Stimulated activated CD4-positive, alpha-beta T cell treated with anti-CD3 and anti-CD28 coated beads, Interleukin-1b, Interleukin-23, amount 100 ng/mL, for 24 hours (primary cell): Measurements from ENCODE around the gene DOK3.
"Not testable (repeated sequence)": the region's sequence is repeated elsewhere in the genome, so short reads cannot be mapped to it uniquely, and the experiment has no call there.

Experiments
- DNase-seq, 4 experiments: peaks; one replicate each; pipeline ENCODE4 v3.0.0-alpha.2; 2020; ENCODE audit warnings: low read depth in 4 of 4, low spot score in 1 of 4

DOK3 gene

DNA sequence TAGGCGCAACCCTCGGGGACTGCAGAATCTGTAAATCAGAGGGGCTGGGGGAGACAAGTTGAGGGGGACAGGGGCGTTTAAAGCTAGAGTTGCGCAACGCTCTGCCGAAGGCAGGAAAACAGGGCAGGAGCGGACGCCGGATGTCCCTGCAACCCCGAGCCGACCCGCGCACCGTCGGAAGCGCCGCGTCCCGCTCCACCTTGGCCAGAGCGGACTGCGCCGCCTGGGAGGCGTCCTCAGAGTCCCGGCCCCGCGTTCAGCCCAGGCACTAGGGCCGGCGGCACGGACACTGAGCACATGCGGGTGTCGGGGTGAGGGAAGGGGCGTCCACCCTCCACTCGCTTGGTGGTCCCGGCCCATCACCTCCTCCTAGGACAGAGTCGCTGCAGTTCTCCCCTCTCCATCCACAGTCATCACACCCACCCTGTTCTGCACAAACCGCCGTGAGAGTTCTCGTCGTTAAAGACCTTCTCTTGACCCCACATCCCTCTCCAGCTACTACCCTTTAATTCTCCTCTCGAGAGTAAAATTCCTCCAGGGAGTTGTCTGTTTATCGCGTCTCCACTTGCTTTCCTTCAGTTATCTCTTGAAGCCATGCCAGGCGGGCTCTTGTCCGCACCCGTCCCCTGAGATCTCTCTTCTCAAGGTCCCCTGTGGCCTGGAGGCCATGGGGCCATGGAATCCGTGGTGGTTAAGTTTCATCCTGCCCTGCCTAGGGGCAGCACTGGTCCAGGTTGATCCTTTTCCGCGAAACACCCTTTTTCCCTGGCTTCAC lies 11.4 kb downstream of the DOK3 start:
- DNase-seq, result no peak

DNA sequence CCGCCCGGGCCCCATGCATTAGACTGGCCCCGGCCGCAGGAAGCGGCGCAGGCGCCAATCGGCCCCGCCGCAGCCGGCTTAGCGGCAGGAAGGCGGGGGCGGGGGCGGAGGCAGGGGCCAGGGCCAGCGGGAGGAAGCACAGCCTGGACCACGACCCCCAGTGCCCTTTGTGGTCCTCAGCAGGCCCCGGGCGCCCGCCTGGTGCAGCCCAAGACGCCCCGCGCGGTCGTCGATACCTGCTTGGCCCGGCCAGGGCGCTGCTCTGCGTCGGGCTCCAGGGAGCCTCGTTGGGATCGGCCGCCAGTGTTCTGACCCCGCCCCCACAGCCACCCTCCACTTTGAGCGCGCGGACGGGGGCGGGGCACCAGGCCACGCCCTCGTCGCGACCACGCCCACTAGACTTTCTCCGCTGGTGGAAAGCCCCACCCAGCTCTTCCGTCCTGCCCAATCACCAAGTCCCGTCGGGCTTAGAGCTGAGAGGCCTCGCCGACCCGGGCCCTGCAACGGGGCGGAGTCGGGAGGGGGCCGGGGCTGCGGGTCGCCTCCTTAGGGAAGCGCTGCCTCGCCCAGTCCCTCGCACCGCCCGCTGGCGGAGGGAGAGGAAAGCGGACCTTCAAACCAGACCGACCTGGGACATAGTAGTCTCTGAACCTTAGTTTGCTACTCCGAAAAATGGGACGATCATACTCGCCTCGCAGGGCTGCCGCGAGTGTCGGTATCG lies 12.2 kb downstream of the DOK3 start, which contains the start of gene PDLIM7:
PDLIM7 (minus strand) TSS at position 313 of the 721 bp plus-strand sequence. CDS start 1,092 bp downstream, outside the sequence.
- peak; percentile 81 to 96 (median 92) for DNase-seq

DNA sequence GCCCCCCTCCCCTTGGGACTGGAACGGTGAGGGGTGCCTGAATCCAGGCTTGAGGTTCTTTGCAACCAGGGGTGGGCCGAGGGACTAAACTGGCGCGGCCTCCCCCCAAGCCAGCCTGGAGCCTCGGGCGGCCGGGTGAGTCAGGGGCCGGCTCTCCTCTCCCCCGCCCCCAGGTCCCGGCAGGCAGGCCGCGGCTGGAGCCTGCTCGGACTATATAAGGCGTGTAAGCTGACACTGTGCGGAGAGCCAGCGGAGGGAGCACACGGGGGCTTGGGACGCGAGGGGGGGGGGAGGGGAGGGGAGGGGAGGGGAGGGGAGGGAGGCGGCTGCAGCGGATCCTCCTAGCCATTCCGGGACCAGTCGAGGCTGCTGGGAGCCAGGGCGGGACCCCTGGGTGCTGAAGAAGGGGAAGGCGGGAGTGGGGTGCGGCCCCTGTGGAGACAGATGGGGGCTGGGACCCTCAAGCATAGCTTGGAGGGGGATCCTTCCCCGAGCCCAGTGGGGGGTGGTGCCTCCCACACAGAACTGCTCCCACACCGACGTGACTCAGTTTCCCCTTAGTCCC lies 12.8 kb downstream of the DOK3 start:
- DNase-seq, result no peak

DNA sequence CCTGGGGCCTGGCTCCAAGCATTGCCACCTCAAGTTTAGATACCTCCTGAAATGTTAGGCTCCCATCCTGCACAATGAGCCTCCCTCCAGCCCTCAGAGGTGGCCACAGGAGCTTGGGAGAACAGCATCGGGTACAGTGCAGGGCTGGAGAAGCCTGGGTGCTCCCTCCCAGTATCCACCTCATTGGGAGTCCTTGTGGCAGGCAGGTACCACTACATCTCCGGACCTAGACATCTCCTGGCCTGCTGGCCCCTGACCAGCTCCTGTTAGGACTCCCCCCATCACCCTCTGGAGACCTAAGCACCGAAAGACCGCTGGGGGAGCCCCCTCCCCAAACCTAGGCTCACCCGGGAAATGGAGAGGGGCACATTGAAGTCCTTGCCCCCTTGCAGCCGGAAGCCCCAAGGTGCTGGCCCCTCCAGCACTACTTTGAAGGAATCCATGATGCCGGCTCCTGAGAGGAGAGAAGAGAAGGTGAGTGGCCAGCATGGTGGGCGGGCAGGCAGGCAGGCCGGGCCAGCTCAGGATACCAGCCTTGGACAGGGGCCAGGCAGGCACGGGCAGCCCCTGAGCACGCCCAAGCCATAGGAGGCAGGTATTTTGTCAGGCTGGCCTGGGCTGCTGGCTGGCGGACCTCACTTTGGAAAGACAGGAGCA lies 13.4 kb downstream of the DOK3 start:
- no peak for DNase-seq

DNA sequence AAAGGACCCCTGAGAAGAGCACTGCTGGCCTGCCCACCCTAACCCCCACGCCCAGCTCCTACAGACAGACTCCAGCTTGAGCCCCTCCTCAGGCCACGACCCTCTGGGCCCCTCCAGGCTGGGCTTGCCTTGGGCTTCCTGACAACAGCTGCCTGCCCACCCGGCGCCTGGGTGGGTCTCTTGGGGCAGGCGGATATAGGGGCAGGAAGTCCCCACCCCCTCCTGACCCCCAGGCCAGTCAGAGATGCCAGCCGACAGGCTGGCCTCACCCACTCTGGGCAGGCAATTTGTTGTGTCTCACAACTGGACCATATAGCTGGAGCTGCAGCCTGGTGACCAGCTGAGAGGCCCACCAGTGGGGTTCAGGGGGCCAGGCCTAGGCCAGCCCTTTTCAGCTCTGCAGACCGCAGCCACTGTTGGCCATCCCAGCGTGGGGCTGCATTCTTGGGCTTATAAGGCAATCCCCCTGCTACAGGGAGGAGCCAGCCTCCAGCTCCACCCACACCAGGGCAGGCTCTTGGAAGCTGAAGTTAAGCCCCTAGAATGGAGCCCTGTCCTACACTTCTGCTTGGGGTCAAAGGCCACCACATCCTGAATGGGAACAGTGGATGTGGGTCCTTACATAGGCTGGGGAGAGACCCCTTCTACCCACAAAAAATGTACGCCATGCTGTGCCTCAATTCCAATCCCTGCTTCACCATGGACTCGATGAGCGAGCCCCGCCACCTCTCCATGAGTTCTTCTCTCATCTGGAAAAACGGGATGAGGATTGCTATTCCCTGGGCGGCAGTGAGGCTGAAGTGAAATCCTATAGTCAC lies 14.2 kb downstream of the DOK3 start:
- no peak for DNase-seq

DNA sequence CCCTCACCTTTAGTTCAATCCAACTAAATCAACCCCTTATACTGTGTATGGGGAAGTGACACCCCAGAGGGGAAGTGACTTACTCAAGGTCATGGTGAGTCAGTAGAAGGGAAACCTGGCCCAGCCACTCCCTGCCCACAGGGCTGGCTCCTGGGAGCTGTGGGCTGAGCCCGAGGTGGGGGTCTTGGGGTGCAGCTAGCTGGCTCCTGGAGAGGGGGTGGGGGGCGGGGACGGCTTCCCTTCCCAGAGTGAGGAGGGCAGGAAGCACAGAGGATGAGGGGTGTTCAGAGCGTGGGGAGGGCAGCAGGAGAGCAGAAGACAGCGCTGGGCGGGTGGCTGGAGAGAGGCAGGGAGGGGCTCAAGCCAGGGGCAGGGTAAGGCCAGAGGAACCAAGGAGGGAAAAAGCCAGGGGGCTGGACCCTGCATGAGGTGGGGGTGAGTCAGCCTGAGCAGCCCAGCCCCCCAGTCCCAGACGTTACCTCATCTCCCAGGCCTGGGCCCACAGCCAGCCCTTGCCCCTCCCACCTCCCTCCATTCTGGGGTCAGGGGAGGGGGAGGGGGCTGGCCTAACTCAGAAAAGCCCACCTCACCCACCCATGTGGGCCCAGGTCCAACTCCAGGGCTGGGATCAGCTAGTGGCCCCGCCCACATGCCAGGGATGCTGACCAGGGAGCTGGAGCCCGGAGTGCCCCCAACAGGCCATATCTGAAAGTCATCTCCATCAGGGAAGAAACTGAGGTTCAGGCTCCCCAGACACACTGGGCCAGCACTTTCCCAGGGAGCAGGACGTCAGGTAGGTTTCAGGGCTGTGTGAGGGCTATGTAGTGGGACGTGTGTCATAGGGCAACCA lies 15.1 kb downstream of the DOK3 start:
- no peak for DNase-seq

DNA sequence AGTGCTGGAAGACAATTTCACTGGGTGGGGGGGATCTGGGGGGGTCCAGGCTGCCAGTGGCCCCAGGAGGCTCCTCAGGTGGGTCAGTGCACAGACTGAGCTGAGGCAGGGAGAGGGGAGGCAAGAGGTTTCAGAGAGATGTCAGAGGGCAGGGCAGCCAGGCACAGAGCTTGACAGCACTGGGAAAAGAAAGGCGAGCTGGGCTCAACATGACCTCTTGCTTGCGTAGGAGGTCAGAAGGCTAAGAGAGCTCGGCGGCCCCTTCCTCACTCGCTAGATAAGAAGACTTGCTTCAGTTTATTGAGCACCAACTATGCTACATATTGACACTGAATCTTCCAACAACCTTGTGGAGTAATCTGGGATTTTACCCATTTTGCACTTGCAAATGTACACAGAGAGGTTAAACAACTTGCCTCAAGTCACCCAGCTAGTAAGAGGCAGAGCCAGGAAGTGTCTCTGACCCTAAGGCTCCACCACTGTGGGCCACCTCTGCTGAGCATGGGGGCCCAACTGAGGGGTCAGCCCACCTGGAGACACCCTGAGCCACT lies 15.8 kb downstream of the DOK3 start:
- no peak for DNase-seq

DNA sequence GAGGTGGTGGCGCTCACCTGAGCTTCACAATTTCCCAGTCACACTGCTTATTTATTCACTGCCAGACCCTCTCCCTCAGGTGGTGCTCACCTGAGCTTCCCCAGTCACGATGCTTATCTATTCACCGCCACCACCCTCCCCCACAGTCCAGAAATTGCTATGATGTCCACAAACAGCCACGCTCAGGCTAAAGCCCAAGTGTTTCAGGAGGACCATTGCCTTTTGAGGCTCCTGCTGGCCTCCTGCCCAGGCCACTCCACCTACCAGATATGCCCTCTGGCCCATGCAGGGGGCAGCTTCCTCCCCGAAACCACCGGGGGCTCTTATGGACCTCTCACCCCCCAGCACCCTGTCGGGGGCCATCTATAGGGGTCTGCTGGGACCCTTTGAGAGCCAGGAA lies 16.8 kb downstream of the DOK3 start:
- DNase-seq, result no peak

DNA sequence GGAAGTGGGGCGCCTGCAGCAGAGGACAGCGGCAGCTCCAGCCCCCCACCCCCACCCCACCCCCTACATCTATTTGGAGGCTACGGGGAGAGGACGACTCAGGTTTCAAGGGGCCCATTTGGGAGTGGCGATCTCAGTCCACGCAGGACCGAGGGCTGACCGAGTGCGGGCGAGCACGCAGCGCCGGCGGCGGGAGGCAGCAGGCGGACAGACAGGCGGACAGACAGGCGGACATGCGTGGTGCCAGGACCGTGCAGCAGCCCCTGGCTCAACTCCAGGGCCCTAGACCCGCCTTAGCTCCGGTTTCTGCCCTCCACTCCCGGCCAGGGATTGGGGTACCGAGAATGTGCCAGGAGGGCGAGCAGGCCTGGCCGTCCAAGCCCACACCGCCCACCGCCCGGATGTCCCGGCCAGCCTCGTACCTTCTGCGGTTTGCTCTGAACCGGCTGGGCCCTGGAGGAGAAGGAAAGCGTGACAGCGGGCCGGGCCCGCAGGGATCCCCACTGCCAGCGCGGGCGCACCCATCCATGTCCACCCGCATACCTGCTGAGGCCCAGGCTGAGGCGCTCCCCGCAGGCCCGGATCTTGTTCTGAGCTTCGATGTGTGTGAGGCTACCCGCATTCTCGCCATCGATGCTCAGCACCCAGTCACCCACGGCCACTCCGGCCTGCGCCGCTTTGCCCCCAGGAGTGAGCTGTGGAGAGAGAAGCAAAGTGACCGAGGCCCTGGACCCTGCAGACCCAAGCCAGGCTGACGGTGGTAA lies 17.5 kb downstream of the DOK3 start:
- no peak for DNase-seq

DNA sequence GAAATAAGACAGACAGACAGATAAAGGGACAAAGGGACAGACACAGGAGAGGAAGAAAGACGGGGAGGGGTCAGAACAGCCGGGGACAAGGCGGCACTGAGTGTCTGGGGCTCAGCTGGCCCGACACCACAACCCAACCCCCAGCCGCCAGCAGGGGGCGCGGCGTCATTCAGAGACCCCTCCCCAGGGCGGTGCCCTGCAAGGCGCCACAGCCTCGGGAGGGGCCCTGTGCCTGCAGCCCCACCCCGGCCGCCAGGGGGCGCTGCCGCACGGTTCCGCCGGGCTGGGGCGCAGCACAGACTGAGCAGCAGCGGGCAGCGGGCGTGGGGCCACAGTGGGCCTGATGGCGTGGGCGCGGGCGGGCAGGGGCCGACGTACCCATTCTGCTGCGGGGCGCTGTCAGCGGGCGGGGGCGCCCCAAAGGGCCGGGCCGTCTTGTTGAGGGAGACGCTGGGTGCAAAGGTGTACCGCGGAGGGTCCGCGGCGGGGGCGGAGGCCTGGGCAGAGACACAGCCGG lies 18.1 kb downstream of the DOK3 start:
- DNase-seq, result no peak

DNA sequence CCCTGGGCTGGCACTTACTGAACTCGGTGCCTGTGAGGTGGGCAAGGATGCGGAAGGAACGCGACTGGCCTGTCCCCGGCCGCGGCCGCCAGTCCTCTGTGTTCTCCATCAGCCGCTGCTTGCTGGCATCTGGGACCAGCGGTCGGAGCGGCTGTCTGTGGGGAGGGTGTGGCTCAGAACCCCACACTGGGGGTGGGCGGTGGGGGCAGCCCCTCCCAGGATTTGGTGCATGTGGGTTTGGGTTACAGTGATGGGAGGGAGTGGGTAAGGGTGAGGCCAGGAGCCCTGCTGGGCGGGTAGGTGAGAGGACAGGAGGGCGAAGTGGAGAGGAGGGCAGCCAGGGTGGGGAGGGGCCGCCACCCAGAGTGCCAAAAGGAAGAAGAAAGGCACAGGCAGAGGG lies 18.6 kb downstream of the DOK3 start:
- DNase-seq, result no peak

DNA sequence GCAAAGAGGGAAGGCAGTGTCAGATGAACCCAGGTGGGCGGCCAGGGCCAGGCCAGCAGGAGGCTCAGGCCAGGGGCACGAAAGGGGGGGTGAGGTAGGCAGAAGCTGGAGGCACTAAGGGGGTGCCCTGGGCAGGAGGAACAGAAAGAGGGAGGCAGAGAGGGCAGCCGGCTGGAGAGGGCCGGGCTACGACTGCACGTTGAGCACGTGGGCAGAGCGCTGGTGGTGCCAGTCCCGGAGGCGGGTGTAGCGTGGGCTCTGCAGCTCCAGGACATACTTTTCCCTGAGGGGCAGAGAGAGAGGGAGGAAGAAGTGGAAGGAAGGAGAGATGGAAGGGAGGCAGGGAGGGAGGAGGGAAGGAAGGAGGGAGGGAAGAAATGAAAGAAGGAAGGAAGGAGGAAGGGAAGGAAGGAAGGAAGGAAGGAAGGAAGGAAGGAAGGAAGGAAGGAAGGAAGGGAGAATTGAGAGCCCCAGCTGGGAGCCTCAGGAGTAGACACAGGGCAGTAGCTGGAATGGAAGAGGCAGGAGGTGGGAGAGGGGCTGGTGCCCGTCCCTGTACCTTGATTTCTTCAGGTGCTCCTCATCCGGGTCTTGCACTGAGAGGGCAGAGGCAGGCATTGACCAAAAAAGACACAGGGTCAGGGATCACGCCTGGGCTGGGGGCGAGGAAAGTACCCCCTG lies 19.2 kb downstream of the DOK3 start:
- no peak for DNase-seq

DNA sequence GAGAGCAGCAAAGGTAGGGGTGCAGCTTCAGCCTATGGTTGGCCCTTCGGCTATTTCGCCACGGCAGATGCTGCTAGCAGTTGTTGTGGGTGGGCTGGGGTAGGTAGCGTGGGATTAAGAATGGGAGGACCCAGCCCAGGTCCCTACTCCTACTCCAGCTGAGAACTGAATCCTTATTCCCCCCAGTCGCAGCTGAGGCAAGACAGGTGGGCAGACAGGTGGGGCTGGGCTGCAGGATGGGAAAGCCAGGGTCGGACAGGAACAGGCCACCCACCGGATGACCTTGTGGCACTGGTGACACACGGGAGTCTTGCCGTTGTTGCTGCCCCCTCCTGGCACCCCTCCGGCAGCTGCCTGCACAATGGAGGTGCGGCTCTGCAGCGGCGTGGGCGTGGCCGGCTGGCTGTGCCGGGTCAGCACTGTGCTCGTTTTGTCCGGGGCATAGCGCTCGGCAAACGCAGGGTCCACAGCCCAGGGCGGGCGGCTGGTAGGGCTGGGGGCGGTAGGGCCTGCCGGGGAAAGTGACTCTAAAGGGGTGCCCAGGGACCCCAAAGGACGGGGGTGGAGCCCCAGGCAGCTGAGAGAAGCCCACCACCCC lies 20.4 kb downstream of the DOK3 start:
- DNase-seq, result no peak

DNA sequence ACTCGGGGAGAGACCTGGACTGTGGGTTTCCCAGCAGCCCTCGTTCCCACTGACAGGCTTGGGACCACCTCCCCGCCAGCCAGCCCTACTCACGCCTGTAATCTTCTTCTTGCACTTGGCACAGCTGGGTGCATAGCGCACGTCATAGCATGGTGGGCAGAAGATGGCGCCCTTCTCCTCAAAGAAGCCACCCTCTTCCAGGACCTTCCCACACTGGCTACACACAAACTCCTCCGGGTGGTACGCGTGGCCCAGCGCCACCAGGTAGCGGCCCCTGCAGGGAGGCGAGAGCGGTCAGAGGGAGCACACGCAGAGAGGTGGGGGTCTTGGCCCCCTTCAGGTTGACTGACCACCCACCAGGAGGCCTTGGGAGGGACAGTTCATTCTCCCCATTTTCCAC lies 21.7 kb downstream of the DOK3 start:
- no peak for DNase-seq

DNA sequence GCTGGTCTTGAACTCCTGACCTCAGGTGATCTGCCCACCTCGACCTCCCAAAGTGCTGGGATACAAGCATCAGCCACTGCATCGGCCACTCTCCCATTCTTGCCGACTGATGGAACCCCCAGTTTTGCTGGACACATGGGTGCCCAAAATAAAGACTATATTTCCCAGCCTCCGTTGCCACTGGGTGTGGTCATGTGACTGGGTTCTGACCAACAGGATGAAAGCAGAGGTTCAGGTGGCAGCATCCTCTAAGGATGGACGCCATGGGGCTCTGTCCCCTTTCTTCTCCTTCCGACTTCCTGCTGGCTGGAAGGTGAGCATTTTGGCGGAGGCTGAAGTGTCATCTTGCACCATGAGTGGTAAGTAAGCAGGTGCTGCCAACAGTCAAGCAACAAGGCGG lies 22.5 kb downstream of the DOK3 start:
- DNase-seq, result no peak

DNA sequence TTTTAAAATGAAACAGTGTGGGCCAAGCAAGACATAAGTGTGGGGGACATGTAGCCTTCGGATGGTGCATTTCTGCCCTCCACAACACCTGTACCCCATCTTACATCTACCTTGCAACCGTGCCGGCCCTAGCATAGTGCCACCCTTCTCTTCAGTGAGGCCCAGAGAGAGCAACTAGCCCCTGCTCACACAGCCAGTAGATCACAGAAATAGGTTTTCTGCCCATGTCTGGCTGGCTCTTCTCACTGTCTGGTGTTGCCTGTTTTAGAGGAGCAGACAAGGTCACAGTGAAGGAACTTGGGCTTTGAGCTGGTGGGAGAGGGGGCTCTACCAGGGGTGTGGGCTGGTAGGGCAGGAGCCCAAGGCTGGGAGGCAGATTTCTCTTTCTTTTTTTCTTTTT lies 23.4 kb downstream of the DOK3 start:
- no peak for DNase-seq

DNA sequence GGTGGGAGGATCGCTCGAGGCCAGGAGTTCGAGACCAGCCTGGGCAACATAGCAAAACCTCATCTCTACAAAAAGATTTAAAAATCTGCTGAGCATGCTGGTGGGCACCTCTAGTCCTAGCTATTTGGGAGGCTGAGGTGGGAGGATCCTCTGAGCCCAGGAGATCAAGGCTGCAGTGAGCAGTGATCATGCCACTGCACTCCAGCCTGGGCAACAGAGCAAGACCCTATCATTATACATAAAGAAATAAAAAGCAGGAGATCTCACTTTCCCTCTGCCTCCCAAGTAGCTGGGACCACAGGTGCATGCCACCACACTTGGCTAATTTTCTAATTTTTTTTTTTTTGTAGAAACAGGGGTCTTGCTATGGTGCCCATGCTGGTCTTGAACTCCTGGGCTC lies 23.9 kb downstream of the DOK3 start:
- DNase-seq, result not testable (repeated sequence)
